GM12891 (cell line): ENCODE results near the gene NOTCH1.
"Not testable (repeated sequence)": the region's sequence is repeated elsewhere in the genome, so short reads cannot be mapped to it uniquely, and the experiment has no call there.

Experiments
- DNase-seq: peaks from one replicate; pipeline ENCODE4 v3.0.0; 2011; ENCODE audit warnings: low spot score; ENCODE audit not compliant: insufficient read length
- FAIRE-seq: peaks from 2 replicates; lab custom pipeline; 2011; peaks lifted over from hg19 to GRCh38; lab: Jason Lieb, UNC
- PAX5 ChIP-seq: IDR thresholded peaks from 2 replicates; pipeline ENCODE4 v1.6.1; 2011; ENCODE audit warnings: low read length, moderate library complexity, mild to moderate bottlenecking; ENCODE audit not compliant: insufficient read depth, severe bottlenecking
- POLR2A ChIP-seq: IDR thresholded peaks from 2 replicates; pipeline ENCODE4 v1.6.1; 2011; ENCODE audit warnings: low read depth, low read length, control low read depth
- POLR2AphosphoS5 ChIP-seq: IDR thresholded peaks from 2 replicates; pipeline ENCODE4 v1.6.1; 2011; ENCODE audit warnings: low read depth, low read length, control low read depth
- POU2F2 ChIP-seq: IDR thresholded peaks from 2 replicates; pipeline ENCODE4 v1.6.1; 2011; ENCODE audit warnings: low read depth, mild to moderate bottlenecking, control low read depth, low read length, moderate library complexity
- SPI1 ChIP-seq: IDR thresholded peaks from 2 replicates; pipeline ENCODE4 v1.6.1; 2011; ENCODE audit warnings: low read depth, low read length, control low read depth
- TAF1 ChIP-seq: IDR thresholded peaks from 2 replicates; pipeline ENCODE4 v1.6.1; 2011; ENCODE audit warnings: low read depth, low read length, control low read depth

NOTCH1 gene

DNA sequence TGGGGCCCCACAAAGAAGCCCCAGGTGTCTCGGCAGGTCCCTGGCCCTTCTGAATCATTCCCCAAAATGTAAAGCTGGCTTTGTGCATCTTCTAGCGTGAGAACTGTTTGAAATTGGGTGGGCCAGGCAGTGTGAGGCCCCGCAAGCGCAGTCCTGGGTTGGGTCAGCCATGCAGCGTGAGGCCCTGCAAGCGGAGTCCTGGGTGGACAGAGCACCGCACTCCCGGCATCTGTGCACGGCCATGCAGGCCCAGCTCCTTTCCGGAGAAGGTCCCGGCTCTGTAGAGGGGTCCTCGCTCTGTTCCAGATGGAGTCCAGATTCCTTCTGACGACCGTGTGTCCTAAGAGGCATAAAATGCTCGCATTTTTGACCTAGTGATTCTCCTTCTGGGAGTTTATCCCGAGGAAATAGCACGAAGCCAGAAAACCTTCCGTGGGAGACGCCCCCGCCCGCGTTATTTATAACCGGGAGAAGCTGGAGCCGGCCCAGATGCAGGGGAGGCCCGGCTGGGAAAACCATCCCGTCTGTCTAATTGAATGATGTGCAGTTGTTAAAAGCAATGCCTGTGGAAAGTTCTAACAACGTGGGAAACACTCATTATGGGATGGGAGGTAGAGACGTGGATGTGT, 19.4 kb upstream of the NOTCH1 start:
- FAIRE-seq (no peak), DNase-seq (no peak)
- TF ChIP-seq POU2F2 = no peak
- TF ChIP-seq SPI1 = no peak
- no peak for TF ChIP-seq TAF1
- TF ChIP-seq PAX5 = no peak
- TF ChIP-seq POLR2A = no peak
- TF ChIP-seq POLR2AphosphoS5 = no peak

DNA sequence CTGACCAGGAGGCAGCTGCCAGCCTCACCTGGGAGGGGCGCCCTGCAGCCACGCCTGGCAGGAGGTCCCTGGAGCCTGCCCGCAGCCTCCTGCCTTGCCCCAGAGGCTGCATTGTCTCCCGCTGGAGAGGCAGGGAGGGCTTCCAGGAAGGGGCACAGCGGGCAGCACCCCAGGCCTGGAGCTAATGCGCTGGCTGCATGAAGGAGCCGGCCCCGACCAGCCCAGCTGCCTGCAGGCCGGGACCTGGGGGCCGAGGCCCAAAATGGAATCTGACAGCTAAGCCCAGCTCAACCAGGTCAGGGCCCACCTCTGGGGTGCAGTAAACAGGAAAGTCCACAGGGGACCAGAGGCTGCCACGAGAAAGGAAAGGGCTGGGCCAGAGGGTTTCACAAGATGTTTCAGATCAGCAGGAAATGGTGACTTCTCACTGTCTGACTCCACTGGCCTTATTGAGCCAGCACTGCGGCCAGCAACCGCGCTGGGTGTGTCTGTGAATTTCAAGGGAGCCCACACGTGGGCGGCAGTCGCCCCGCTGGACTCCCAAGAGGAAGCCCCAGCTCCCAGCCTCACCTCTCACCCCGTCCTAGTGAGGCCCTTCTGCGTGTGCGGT, 18.6 kb upstream of the NOTCH1 start:
- no peak for TF ChIP-seq SPI1
- TF ChIP-seq POLR2AphosphoS5 = no peak
- TF ChIP-seq POU2F2 = no peak
- TF ChIP-seq PAX5 = no peak
- TF ChIP-seq TAF1 = no peak
- FAIRE-seq (peak; percentile 43), DNase-seq (peak; percentile 69)

DNA sequence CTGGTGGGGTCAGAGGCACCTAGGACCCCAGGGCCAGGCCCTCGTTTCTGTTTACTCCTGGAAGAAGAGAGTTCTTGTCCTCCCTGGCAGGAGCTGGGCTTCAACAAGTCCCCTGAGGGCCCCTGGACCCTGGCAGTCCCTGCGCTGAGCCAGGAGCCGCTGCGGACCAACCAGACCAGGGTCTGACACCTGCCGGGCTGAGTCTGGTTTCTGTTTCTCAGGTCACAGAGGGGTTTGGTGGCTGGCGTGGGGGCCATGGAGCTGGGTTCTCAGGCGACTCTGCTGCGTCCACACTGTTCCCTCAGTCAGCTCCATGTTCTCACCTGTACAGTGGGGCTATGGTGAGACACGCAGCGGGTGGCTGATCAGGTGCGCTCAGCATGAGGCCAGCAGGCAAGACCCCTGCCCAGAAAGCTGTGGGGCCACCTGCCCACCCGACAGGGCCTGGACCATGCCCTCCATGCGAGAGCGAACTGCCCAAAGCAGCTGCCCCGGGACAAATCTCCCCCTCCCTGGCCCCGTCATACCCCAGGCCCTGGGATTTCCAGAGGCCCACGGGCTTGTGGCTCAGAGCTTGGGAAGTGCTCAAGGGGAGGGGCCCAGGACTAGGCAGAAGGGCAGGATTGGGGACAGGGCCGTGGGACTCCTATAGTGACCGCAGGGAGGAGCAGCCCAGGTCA, 17.9 kb upstream of the NOTCH1 start:
- FAIRE-seq (no peak), DNase-seq (no peak)
- no peak for TF ChIP-seq POLR2A
- no peak for TF ChIP-seq POLR2AphosphoS5
- no peak for TF ChIP-seq TAF1
- TF ChIP-seq PAX5 = no peak

DNA sequence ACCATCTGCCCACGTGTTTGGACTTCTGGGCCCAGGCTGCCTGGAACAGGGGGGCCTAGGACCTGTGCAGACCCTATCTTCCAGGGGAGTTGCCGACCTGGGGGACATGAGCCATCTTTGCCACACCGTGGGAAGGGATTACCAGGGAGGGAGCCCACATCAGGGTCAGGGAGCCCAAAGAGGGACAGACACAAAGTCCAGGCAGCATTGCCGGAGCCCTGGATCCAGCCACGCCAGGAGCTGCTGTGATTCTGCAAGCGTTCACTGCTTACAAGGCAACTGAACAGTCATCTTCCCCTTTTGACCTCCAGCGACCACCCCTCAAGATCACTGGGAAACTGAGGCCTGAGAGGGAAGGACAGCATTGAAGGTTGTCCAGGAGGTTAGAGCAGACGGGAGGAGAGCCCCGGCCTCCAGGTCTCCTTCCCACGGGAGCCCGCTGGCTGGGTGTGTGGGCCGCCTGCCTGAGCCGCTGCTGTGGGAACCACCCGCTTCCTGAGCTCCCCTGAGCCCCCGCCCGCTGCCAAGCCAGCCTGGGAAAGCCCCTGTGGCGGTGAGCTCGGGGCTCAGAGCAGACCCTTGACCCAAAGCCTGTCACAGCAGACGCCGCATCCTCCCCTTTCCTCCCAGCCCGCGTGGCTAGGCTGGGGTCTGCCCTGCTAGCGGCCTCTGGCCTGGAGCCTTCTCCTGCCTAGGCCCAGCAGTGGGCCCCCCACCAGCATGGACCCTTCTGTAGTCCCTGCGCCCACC, 17.1 kb upstream of the NOTCH1 start:
- DNase-seq (no peak), FAIRE-seq (no peak)
- TF ChIP-seq POLR2AphosphoS5 (no peak), PAX5 (no peak), SPI1 (no peak), POLR2A (no peak), TAF1 (no peak), POU2F2 (no peak)

DNA sequence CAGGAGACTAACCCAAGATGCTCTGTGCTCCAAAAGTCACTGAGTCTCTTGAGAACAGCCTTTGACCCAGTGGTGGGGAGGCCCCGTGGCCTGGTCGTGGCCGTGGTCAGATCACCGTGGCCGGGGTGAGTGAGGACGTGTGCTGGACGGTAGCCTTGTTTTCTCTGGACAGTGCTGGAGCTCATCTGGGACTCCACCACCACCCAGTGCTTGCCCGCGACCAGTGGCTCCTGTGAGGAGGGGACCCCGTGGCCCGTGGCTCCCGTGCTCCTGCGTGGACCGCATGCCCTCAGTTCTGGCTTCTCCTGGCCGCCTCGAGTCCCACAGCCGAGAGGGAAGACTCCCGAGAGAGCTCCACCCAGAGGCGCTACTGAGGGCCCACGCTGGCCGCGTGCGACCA, 15.9 kb upstream of the NOTCH1 start:
- DNase-seq (no peak), FAIRE-seq (no peak)
- TF ChIP-seq POU2F2 (no peak), PAX5 (no peak), SPI1 (no peak), POLR2A (no peak), POLR2AphosphoS5 (no peak), TAF1 (no peak)

DNA sequence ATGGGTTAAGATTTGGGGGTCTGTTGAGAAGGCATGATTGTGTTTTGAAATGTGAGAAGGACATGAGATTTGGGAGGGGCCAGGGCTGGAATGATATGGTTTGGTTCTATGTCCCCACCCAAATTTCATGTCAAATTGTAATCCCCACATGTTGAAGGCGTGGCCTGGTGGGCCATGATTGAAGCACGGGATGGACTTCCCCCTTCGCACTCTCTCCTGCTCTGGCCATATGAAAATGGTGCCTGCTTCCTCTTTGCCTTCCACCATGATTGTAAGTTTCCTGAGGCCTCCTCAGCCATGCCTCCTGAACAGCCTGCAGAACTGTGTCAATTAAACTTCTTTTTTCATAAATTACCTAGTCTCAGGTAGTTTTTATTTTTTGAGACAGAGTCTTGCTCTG, 14.7 kb upstream of the NOTCH1 start:
- FAIRE-seq = no peak
- DNase-seq = no peak
- no peak for TF ChIP-seq POU2F2
- TF ChIP-seq SPI1 = no peak
- TF ChIP-seq TAF1 = no peak
- no peak for TF ChIP-seq PAX5
- no peak for TF ChIP-seq POLR2AphosphoS5
- no peak for TF ChIP-seq POLR2A

DNA sequence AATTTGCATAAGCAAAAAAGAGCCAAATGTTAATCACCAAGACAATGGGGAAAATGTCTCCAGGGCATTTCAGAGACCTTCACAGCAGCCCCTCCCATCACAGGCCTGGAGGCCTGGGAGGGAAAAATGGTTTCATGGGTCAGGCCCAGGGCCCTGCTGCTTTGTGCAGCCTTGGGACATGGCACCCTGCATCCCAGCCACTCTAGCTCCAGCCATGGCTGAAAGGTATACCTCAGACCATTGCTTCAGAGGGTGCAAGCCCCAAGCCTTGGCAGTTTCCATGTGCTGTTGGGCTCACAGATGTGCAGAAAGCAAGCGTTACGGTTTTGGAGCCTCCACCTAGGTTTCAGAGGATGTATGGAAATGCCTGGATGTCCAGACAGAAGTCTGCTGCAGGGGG, 13.5 kb upstream of the NOTCH1 start:
- not testable (repeated sequence) for DNase-seq, FAIRE-seq

DNA sequence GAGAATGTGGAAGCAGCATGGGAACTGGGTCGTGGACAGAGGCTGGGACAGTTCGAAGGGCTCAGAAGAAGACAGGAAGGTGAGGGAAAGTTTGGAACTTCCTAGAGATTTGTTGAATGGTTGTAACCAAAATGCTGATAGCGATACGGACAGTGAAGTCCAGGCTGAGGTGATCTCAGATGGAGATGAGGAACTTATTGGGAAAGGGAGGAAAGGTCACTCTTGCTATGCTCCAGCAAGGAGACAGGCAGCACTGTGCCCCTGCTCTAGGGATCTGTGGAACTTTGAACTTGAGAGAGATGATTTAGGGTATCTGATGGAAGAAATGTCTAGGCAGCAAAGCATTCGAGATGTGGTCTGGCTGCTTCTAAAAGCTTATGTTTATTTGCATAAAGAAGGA, 13.0 kb upstream of the NOTCH1 start:
- not testable (repeated sequence) for FAIRE-seq, DNase-seq

DNA sequence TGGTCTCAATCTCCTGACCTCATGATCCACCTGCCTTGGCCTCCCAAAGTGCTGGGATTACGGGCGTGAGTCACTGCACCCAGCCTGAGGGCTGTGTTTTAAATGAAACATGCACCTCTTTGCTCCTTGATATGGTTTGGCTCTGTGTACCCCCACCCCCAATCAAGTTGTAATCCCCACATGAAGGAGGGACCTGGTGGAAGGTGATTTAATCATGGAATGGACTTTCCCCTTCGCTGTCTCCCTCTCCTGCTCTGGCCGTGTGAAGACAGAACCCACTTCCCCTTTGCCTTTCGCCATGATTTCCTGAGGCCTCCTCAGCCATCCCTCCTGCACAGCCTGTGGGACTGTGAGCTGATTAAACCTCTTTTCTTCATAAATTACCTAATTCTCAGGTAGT, 12.5 kb upstream of the NOTCH1 start:
- TF ChIP-seq POU2F2 = no peak
- TF ChIP-seq SPI1 = peak; percentile 79
- no peak for DNase-seq
- no peak for FAIRE-seq

DNA sequence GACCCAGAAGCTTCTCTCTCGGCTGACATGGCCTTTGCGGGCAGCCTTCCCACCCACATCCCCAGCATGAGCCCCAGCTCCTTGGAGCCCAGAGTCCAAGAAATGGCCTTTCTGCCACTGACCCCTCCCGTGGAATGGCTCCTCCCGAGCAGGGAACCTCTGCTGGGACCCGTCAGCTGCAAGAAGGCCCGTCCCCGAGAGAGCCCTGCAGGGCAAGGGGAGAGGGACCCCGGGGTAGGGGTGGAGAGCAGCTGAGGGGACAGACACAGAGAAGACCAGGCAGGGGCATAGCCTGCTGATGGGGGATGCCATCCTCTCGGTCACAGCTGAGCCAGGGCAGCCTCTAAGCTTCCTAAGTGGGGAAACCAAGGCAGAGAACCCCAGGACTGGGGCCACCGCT, 11.2 kb upstream of the NOTCH1 start:
- no peak for DNase-seq
- FAIRE-seq = no peak
- no peak for TF ChIP-seq SPI1
